ENCODE measurements around the gene ATG7.

DNA sequence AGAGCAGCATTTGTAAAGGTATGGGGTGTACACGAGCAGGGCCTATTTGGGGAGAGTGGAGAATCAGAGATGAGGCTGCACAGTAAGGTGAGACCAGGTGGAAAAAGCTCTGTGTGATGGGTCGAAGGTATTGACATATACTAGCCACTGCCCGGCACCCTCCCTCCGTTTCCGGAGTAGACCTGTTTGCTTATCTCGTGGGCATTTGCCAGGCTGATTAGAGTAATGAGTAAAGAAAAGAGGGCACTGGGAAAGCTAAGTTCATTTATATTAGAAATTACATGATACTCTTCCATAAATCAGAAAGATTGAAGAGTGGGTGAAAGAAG is 46.2 kb upstream of the ATG7 start:
- TF ChIP-seq, protein P1, sequence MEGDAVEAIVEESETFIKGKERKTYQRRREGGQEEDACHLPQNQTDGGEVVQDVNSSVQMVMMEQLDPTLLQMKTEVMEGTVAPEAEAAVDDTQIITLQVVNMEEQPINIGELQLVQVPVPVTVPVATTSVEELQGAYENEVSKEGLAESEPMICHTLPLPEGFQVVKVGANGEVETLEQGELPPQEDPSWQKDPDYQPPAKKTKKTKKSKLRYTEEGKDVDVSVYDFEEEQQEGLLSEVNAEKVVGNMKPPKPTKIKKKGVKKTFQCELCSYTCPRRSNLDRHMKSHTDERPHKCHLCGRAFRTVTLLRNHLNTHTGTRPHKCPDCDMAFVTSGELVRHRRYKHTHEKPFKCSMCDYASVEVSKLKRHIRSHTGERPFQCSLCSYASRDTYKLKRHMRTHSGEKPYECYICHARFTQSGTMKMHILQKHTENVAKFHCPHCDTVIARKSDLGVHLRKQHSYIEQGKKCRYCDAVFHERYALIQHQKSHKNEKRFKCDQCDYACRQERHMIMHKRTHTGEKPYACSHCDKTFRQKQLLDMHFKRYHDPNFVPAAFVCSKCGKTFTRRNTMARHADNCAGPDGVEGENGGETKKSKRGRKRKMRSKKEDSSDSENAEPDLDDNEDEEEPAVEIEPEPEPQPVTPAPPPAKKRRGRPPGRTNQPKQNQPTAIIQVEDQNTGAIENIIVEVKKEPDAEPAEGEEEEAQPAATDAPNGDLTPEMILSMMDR (IDR thresholded peaks at IDR 0.05) = no peak
- TF ChIP-seq POLR2A (IDR thresholded peaks at IDR 0.05) = no peak
